Measurements from ENCODE around the gene NFIC. TPM values are rescaled to one million over a fixed set of nuclear protein-coding genes. Genes with fewer than 3 reads are reported as not detected.

NFIC gene
- total and polyA plus RNA-seq, 2 of the 4 experiments (the other 2 are of a cell fraction) = 21.9 to 32.1 TPM

GRCh38 chr19:3512562-3513228 is 146.3 kb downstream of the NFIC start:
- Histone ChIP-seq H4K5ac (ENCODE audit: low read depth, low read length) (no peak overlapping the region), H3K23ac (ENCODE audit: low read depth, low read length) (no peak overlapping the region), H3K14ac (replicated peaks; ENCODE audit: low read depth, low read length) (no peak overlapping the region), H2AK5ac (ENCODE audit: low read depth, low read length) (no peak overlapping the region), H3K18ac (ENCODE audit: low read depth, low read length) (no peak overlapping the region), H3K27ac (ENCODE audit: insufficient read depth, low read length) (no peak overlapping the region), H3K79me1 (ENCODE audit: low read depth in 1 of 2, low read length in 2 of 2) (peaks cover 3 to 93% of the 10 kb centered on the region in 2 experiments; a peak in 3 of 4 replicates), H4K91ac (ENCODE audit: insufficient read depth, low read depth, low read length) (no peak overlapping the region), H3K4me2 (ENCODE audit: low read depth, low read length) (no peak overlapping the region), H2AFZ (replicated peaks; ENCODE audit: low read length, poor library complexity) (no peak overlapping the region), H3K4me3 (ENCODE audit: insufficient read depth, low read depth, low read length) (no peak overlapping the region), H4K20me1 (ENCODE audit: insufficient read depth, low read length) (peaks cover 98% of the 10 kb centered on the region), H3K9ac (ENCODE audit: low read depth, low read length) (no peak overlapping the region), H2AK9ac (replicated peaks; ENCODE audit: low read depth, low read length, poor library complexity) (no peak overlapping the region), H3K4ac (ENCODE audit: low read depth, low read length) (no peak overlapping the region), H4K8ac (ENCODE audit: low read depth in 2 of 2, low read length in 2 of 2) (no peak overlapping the region), H3K36me3 (ENCODE audit: control insufficient read depth, insufficient read depth, low read length) (peaks cover 13% of the 10 kb centered on the region), H2BK5ac (ENCODE audit: low read depth, low read length, poor library complexity, severe bottlenecking) (no peak overlapping the region), H2BK20ac (ENCODE audit: low read depth, low read length) (no peak overlapping the region), H3K4me1 (ENCODE audit: control insufficient read depth, insufficient read depth, low read length) (peaks cover 26% of the 10 kb centered on the region), H3K9me1 (ENCODE audit: insufficient read depth, low read length) (peaks cover 26% of the 10 kb centered on the region), H2BK15ac (ENCODE audit: low read depth, low read length) (no peak overlapping the region), H2BK120ac (ENCODE audit: low read depth, low read length) (no peak overlapping the region), H3K9me3 (ENCODE audit: control insufficient read depth, insufficient read depth, low read length) (no peaks in the 10 kb centered on the region), H3K27me3 (ENCODE audit: control insufficient read depth, insufficient read depth, low read length) (no peaks in the 10 kb centered on the region), H3K56ac (ENCODE audit: extremely low read depth, insufficient read depth, low read length) (no peak overlapping the region)
- in situ Hi-C loops (cut with MboI; ENCODE audit: low sequenced_read_pairs) (no loop called here), dilution Hi-C loops (cut with HindIII; ENCODE audit: low sequenced_read_pairs, unreplicated experiment) (no loop called here), intact Hi-C loops (cut with micrococcal nuclease) (no loop called here)
- CTCF ChIA-PET = no interaction called here
- POLR2A ChIA-PET (ENCODE audit: unreplicated experiment) = no interaction called here
- WGBS, 2 experiments (ENCODE audit: extremely low coverage in 2 of 2, insufficient read length in 1 of 2) = 93% methylated on average over 3 of the region's 17 CpGs; no CpG with 5 or more reads in 1 of the 2 experiments
- BruUV-seq (replicated peaks) = no TSS peak
- no peak for DNase-seq
- ATAC-seq (ENCODE audit: low read depth) = no peak
- TF ChIP-seq RFX5 (IDR thresholded peaks at IDR 0.05; ENCODE audit: low read depth, low read length) = no peak
- TF ChIP-seq CTCF (conservative IDR thresholded peaks at IDR 0.05; ENCODE audit: low read depth, low read length) = no peak
- no peak for TF ChIP-seq RAD21 (IDR thresholded peaks at IDR 0.05; ENCODE audit: low read length)
- no peak for TF ChIP-seq POLR2A (IDR thresholded peaks at IDR 0.05; ENCODE audit: low read depth, low read length)
- TF ChIP-seq ELK1 (IDR thresholded peaks at IDR 0.05; ENCODE audit: borderline replicate concordance, low read depth, low read length) = no peak
- TF ChIP-seq SMC3 (IDR thresholded peaks at IDR 0.05; ENCODE audit: low read depth, low read length) = no peak
- no peak for TF ChIP-seq NFE2L2 (IDR thresholded peaks at IDR 0.05; ENCODE audit: low read depth, low read length)
- TF ChIP-seq FOS (IDR thresholded peaks at IDR 0.05; ENCODE audit: low read depth, low read length) = no peak
- TF ChIP-seq MXI1 (IDR thresholded peaks at IDR 0.05; ENCODE audit: borderline replicate concordance, low read depth, low read length) = no peak
- TF ChIP-seq MAFK (IDR thresholded peaks at IDR 0.05; ENCODE audit: low read depth, low read length) = no peak
- TF ChIP-seq USF2 (IDR thresholded peaks at IDR 0.05; ENCODE audit: low read depth, low read length) = no peak
- no peak for TF ChIP-seq RCOR1 (IDR thresholded peaks at IDR 0.05; ENCODE audit: insufficient replicate concordance, low read length)
- no peak for TF ChIP-seq BHLHE40 (IDR thresholded peaks at IDR 0.05; ENCODE audit: low read depth, low read length)
- TF ChIP-seq MAZ (IDR thresholded peaks at IDR 0.05; ENCODE audit: borderline replicate concordance, low read depth, low read length) = no peak
